Keratinocyte (primary cell): ENCODE data around the gene RNF183.
"Not testable (repeated sequence)": the region's sequence is repeated elsewhere in the genome, so short reads cannot be mapped to it uniquely, and the experiment has no call there.

Source experiments
- EZH2 ChIP-seq: IDR thresholded peaks from one replicate; pipeline ENCODE4 v1.6.1; 2012; ENCODE audit warnings: inconsistent platforms, mild to moderate bottlenecking, low read length, moderate library complexity
- TF ChIP-seq, protein P1 (sequence below), 3 experiments: IDR thresholded peaks in 1 of 3; conservative IDR thresholded peaks in 1 of 3; optimal IDR thresholded peaks in 1 of 3; 2 replicates in 2 of 3; 3 replicates in 1 of 3; pipeline versions ENCODE3 to v1.5.1; 2011; ENCODE audit warnings: low read length in 3 of 3, mild to moderate bottlenecking in 3 of 3, moderate library complexity in 2 of 3, control low read depth in 1 of 3, inconsistent platforms in 1 of 3; ENCODE audit not compliant: insufficient read depth in 2 of 3; ENCODE audit errors: extremely low read depth in 1 of 3

DNA sequence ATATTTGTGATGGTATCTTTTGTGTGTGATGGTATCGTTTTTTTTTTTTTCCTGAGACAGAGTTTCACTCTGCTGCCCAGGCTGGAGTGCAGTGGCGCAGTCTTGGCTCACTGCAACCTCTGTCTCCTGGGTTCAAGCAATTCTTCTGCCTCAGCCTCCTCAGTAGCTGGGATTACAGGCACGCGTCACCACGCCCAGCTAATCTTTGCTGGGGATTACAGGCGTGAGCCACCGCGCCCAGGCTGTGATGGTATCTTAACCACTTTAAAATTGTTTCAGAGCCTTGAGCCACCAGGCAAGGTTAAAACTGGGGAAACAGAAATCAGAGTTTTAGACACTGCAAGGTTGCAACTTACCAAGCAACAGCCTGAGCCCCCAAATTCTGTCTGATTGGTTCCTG lies 6.9 kb downstream of the RNF183 start:
- TF ChIP-seq, protein P1, sequence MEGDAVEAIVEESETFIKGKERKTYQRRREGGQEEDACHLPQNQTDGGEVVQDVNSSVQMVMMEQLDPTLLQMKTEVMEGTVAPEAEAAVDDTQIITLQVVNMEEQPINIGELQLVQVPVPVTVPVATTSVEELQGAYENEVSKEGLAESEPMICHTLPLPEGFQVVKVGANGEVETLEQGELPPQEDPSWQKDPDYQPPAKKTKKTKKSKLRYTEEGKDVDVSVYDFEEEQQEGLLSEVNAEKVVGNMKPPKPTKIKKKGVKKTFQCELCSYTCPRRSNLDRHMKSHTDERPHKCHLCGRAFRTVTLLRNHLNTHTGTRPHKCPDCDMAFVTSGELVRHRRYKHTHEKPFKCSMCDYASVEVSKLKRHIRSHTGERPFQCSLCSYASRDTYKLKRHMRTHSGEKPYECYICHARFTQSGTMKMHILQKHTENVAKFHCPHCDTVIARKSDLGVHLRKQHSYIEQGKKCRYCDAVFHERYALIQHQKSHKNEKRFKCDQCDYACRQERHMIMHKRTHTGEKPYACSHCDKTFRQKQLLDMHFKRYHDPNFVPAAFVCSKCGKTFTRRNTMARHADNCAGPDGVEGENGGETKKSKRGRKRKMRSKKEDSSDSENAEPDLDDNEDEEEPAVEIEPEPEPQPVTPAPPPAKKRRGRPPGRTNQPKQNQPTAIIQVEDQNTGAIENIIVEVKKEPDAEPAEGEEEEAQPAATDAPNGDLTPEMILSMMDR (optimal IDR thresholded peaks at IDR 0.05 in 1 of 3, IDR thresholded peaks at IDR 0.05 in 1 of 3, conservative IDR thresholded peaks at IDR 0.05 in 1 of 3; ENCODE audit: extremely low read depth in 1 of 3, insufficient read depth in 2 of 3, low read length in 3 of 3), result not testable (repeated sequence)
- TF ChIP-seq EZH2, result not testable (repeated sequence)
